Heart right ventricle (tissue), 16 donors: ENCODE data around the gene KIAA0586. TPM values are rescaled to one million over a fixed set of nuclear protein-coding genes. Genes with fewer than 3 reads are reported as not detected.
"Not testable (repeated sequence)": the region's sequence is repeated elsewhere in the genome, so short reads cannot be mapped to it uniquely, and the experiment has no call there.

Experiments used
- ATAC-seq, 8 donors: fragments of 200-7000 bp; cut with Tn5 transposase; one replicate each; pipeline ENCODE4 v1.9.1; 2020; ENCODE audit warnings: mild to moderate bottlenecking in 8 of 8, moderate library complexity in 8 of 8, moderate number of reproducible peaks in 1 of 8
- DNase-seq, 2 donors: peaks; one replicate each; pipeline ENCODE4 v3.0.0-alpha.2; 2020
- H3K27ac ChIP-seq, 10 donors: fragments of 200-600 bp; sonication (generic) in 2 of 10; one replicate each; pipeline versions ENCODE4 v1.5.0 to v1.8.0; 2020 to 2022; ENCODE audit warnings: mild to moderate bottlenecking in 3 of 10
- H3K27me3 ChIP-seq, 7 donors: fragments of 200-600 bp; one replicate each; pipeline ENCODE4 v1.8.0; 2021 to 2022; ENCODE audit warnings: mild to moderate bottlenecking in 2 of 7
- H3K36me3 ChIP-seq, 9 donors: fragments of 200-600 bp; sonication (generic) in 1 of 9; one replicate each; pipeline versions ENCODE4 v1.5.0 to v1.8.0; 2020 to 2022; ENCODE audit warnings: mild to moderate bottlenecking in 2 of 9
- H3K4me1 ChIP-seq, 9 donors: fragments of 200-600 bp; sonication (generic) in 1 of 9; one replicate each; pipeline versions ENCODE4 v1.5.0 to v1.8.0; 2020 to 2022; ENCODE audit warnings: mild to moderate bottlenecking in 4 of 9
- H3K4me3 ChIP-seq, 10 donors: fragments of 200-600 bp; sonication (generic) in 2 of 10; one replicate each; pipeline versions ENCODE4 v1.5.0 to v1.8.0; 2020 to 2022; ENCODE audit warnings: mild to moderate bottlenecking in 7 of 10, moderate library complexity in 2 of 10
- H3K9me3 ChIP-seq, 11 donors: fragments of 200-600 bp in 10 of 11; sonication (generic) in 2 of 11; one replicate each; pipeline versions ENCODE4 v1.5.0 to v1.8.0; 2013 to 2022; ENCODE audit warnings: mild to moderate bottlenecking in 2 of 11, control low read depth in 1 of 11, moderate library complexity in 1 of 11
- CTCF ChIP-seq, 9 donors: fragments of 200-600 bp; sonication (generic) in 2 of 9; IDR thresholded peaks; one replicate each; pipeline versions ENCODE4 v1.5.0 to v1.8.0; 2021 to 2022; ENCODE audit warnings: antibody characterized with exemption in 9 of 9, mild to moderate bottlenecking in 5 of 9, moderate library complexity in 1 of 9
- WGBS, 2 donors: extraction: QIAGEN DNeasy Blood & Tissue Kit; methylation state at CpG; one replicate each; pipeline ENCODE4 v1.1.7; 2013; ENCODE audit warnings: inconsistent platforms in 1 of 2; 5-methylcytosine and 5-hydroxymethylcytosine counted together
- intact Hi-C, 10 donors: fragments of 100-400 bp; cut with DNase I; formaldehyde crosslinking; loops; one replicate each; pipeline versions ENCODE4 v1.11.1 to v1.14.2; 2022
- polyA plus RNA-seq, 2 donors: library from polyadenylated mRNA; stranded (reverse); fragments of 200-250 nt; gene quantifications; one replicate each; pipeline ENCODE4 v1.2.3, GENCODE V29; 2013
- total RNA-seq, 10 donors: library from RNA; stranded (reverse); fragmentation: NEBNext Ultra II Directional in 3 of 10; extraction: Animal tissue kit (Norgen Biotek cat#: 25700) in 3 of 10; gene quantifications; one replicate each; pipeline versions ENCODE4 v1.2.1 to v1.2.4, GENCODE V29; 2021 to 2023
- donor health status: Arrhythmogenic right ventricular cardiomyopathy.
- donor health status: ischemic (EF 13 %, LVEDD 7.1; RV severe dilation, severe dysfunction).
- donor health status: healthy with polysubstance abuse.
- donor health status: DM: no; HTN: yes; CAD: no.
- donor health status: DM: no; HTN: no; CAD: no.
- donor health status: ischemic (EF 25% LVEDD 6.9; RV normal size, moderate dysfunction).
- donor health status: ischemic (EF 25% LVEDD 5.7; RV mildly dilated, moderate dysfunction).
- donor health status: healthy.
- donor health status: DM: yes; HTN: yes; CAD: no.
- donor health status: Ischemic cardiomyopathy.
- donor health status: ischemic (EF 35%, LVEDD 5.7; RV mildly dilated, moderate dysfunction).
- donor health status: nonischemic (EF 11% LVEDD 7.7; RV severe dilation, severe dysfunction).
- donor health status: DM: yes; HTN: yes; CAD: no.
- donor health status: PGD.
- donor health status: ischemic (EF 29% LVEDD 5.4; RV normal size, mild dysfunction).
- donor health status: nonischemic (EF 23%, LVEDD 6.1; RV moderate dilation, normal function).

Gene KIAA0586
- total and polyA plus RNA-seq, 12 donors, result 3.8 to 15.9 (median 12.1) TPM

GRCh38 chr14:58575956-58576355 is 148.4 kb downstream of the KIAA0586 start:
- Histone ChIP-seq H3K36me3 (no peaks in the 10 kb centered on the region), H3K4me1 (no peaks in the 10 kb centered on the region), H3K27me3 (no peaks in the 10 kb centered on the region), H3K9me3 (peaks cover 0 to 6% (median 0%) of the 10 kb centered on the region in 11 donors), H3K4me3 (no peak overlapping the region), H3K27ac (no peak overlapping the region)
- ATAC-seq (no peak), DNase-seq (no peak)
- WGBS, 2 donors, result 32 to 65% methylated on average over 1 of the region's 1 CpG
- TF ChIP-seq CTCF (IDR thresholded peaks at IDR 0.05), result no peak
- intact Hi-C loops, result no loop called here

- ATAC-seq, H3K36me3 ChIP-seq, H3K4me1 ChIP-seq, H3K27ac ChIP-seq, H3K27me3 ChIP-seq, DNase-seq, H3K4me3 ChIP-seq, intact Hi-C loops: not testable (repeated sequence)
- peaks cover 0 to 15% (median 0%) of the 10 kb centered on the region in 11 donors for H3K9me3 ChIP-seq
Observed at GRCh38 chr14:58580035-58580434, 152.5 kb downstream of the KIAA0586 start.

- H3K27ac ChIP-seq, intact Hi-C loops: not testable (repeated sequence)
- 93 to 95% methylated on average over 1 of the region's 1 CpG for WGBS, 2 donors
Observed at GRCh38 chr14:58581389-58581788, 153.9 kb downstream of the KIAA0586 start.

GRCh38 chr14:58584383-58584782 is 156.9 kb downstream of the KIAA0586 start:
- H3K4me1 ChIP-seq, result no peaks in the 10 kb centered on the region
- H3K27me3 ChIP-seq, result no peaks in the 10 kb centered on the region
- H3K36me3 ChIP-seq, result no peaks in the 10 kb centered on the region
- H3K27ac ChIP-seq, result no peak overlapping the region
- intact Hi-C loops, result no loop called here
- H3K4me3 ChIP-seq, result no peak overlapping the region
- no peak for TF ChIP-seq CTCF (IDR thresholded peaks at IDR 0.05)
- ATAC-seq, result no peak
- DNase-seq, result no peak
- peaks cover 0 to 15% (median 0%) of the 10 kb centered on the region in 11 donors for H3K9me3 ChIP-seq
- WGBS, 2 donors, result 78 to 86% methylated on average over 1 of the region's 1 CpG

More at GRCh38 chr14:58581389-58581788, 153.9 kb downstream of the KIAA0586 start:
- H3K36me3 ChIP-seq, H3K27me3 ChIP-seq, H3K4me1 ChIP-seq, H3K4me3 ChIP-seq, ATAC-seq, DNase-seq: not testable (repeated sequence)
- peaks cover 0 to 15% (median 0%) of the 10 kb centered on the region in 11 donors for H3K9me3 ChIP-seq

- DNase-seq (no peak), ATAC-seq (no peak)
- no peak for TF ChIP-seq CTCF (IDR thresholded peaks at IDR 0.05)
- no peaks in the 10 kb centered on the region for H3K27me3 ChIP-seq
- H3K9me3 ChIP-seq, result peaks cover 0 to 10% (median 0%) of the 10 kb centered on the region in 11 donors
- no peaks in the 10 kb centered on the region for H3K36me3 ChIP-seq
- H3K4me3 ChIP-seq, result no peak overlapping the region
- intact Hi-C loops, result no loop called here
- H3K27ac ChIP-seq, result no peak overlapping the region
- no peaks in the 10 kb centered on the region for H3K4me1 ChIP-seq
- WGBS, 2 donors, result 51 to 56% methylated on average over 1 of the region's 1 CpG
Observed at GRCh38 chr14:58587271-58587670, 159.8 kb downstream of the KIAA0586 start.

GRCh38 chr14:58588321-58588720 is 160.8 kb downstream of the KIAA0586 start:
- H3K27ac ChIP-seq, H3K27me3 ChIP-seq, DNase-seq, H3K4me1 ChIP-seq, ATAC-seq, H3K4me3 ChIP-seq, H3K9me3 ChIP-seq, intact Hi-C loops, H3K36me3 ChIP-seq: not testable (repeated sequence)
- 95% methylated on average over 18 of the region's 18 CpGs for WGBS, 2 donors
